ENCODE results near the gene NANOS1.

GRCh38 chr10:119041326-119041725 lies 11.8 kb downstream of the NANOS1 start:
- TF ChIP-seq POLR2AphosphoS5 (IDR thresholded peaks at IDR 0.05; ENCODE audit: low read depth, low read length): no peak
- TF ChIP-seq REST (IDR thresholded peaks at IDR 0.05; ENCODE audit: insufficient read depth in 1 of 2, low read depth in 2 of 2, low read length in 2 of 2): no peak
- TF ChIP-seq SIN3A (IDR thresholded peaks at IDR 0.05; ENCODE audit: borderline replicate concordance, insufficient read depth, low read length): no peak
